RWPE2 (cell line): ENCODE results near the gene PTGR3.

Experiments used
- ATAC-seq: fragments of 200-7000 bp; cut with Tn5 transposase; 3 replicates; pipeline ENCODE4 v1.9.1; 2021; ENCODE audit warnings: low read depth
- DNase-seq: peaks from one replicate; pipeline ENCODE4 v3.0.0-alpha.2; 2020; ENCODE audit warnings: low spot score
- H3K27ac ChIP-seq: fragments of 450-650 bp; 2 replicates; pipeline ENCODE4 v1.5.1; 2017; ENCODE audit warnings: mild to moderate bottlenecking; ENCODE audit not compliant: poor library complexity, severe bottlenecking
- H3K27me3 ChIP-seq: fragments of 250-450 bp; sonication (Bioruptor Pico); 2 replicates; pipeline ENCODE4 v1.5.1; 2021; ENCODE audit warnings: mild to moderate bottlenecking, moderate library complexity; ENCODE audit not compliant: insufficient read depth, poor library complexity, severe bottlenecking
- H3K36me3 ChIP-seq: fragments of 250-450 bp; sonication (Bioruptor Pico); 2 replicates; pipeline ENCODE4 v1.5.1; 2020; ENCODE audit warnings: low read depth, mild to moderate bottlenecking, moderate library complexity
- H3K4me1 ChIP-seq: fragments of 250-450 bp; sonication (Bioruptor Pico); 2 replicates; pipeline ENCODE4 v1.5.1; 2021; ENCODE audit warnings: mild to moderate bottlenecking, moderate library complexity; ENCODE audit not compliant: insufficient read depth, poor library complexity, severe bottlenecking
- H3K4me3 ChIP-seq: fragments of 250-450 bp; sonication (Bioruptor Pico); 2 replicates; pipeline ENCODE4 v1.5.1; 2021; ENCODE audit warnings: mild to moderate bottlenecking, moderate library complexity; ENCODE audit not compliant: severe bottlenecking
- H3K9me3 ChIP-seq: fragments of 250-450 bp; sonication (Bioruptor Pico); 2 replicates; pipeline ENCODE4 v1.5.1; 2021; ENCODE audit warnings: mild to moderate bottlenecking, moderate library complexity; ENCODE audit not compliant: severe bottlenecking
- TF ChIP-seq, protein P1 (sequence below): fragments of 450-650 bp; IDR thresholded peaks from one replicate; pipeline ENCODE4 v1.5.1; 2017; ENCODE audit warnings: mild to moderate bottlenecking, moderate library complexity; ENCODE audit not compliant: poor library complexity, severe bottlenecking

The PTGR3 gene

DNA sequence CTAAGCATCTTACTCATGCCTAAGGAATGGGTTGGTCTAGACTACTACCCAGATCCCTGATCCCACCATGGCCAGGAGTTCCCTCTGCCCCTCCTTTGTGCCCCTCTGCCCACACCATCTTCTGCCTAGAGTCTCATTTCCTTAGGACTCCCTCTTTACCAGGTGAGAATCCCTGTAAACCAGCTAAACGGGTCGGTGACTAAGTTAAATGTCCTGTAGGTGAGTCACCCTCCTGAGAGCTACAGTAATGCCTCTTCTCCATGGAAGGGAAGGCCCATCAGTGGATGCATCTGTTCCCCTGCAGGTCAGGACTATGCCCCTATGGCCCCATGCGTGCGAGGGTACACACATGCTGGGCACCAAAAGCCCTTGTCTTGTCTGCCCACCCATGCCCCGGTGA is 25.4 kb downstream of the PTGR3 start:
- Histone ChIP-seq H3K36me3 (no peaks in the 10 kb centered on the region), H3K4me1 (peaks cover 12% of the 10 kb centered on the region), H3K9me3 (no peaks in the 10 kb centered on the region), H3K27me3 (no peaks in the 10 kb centered on the region), H3K4me3 (no peak overlapping the region), H3K27ac (no peak overlapping the region)
- TF ChIP-seq, protein P1, sequence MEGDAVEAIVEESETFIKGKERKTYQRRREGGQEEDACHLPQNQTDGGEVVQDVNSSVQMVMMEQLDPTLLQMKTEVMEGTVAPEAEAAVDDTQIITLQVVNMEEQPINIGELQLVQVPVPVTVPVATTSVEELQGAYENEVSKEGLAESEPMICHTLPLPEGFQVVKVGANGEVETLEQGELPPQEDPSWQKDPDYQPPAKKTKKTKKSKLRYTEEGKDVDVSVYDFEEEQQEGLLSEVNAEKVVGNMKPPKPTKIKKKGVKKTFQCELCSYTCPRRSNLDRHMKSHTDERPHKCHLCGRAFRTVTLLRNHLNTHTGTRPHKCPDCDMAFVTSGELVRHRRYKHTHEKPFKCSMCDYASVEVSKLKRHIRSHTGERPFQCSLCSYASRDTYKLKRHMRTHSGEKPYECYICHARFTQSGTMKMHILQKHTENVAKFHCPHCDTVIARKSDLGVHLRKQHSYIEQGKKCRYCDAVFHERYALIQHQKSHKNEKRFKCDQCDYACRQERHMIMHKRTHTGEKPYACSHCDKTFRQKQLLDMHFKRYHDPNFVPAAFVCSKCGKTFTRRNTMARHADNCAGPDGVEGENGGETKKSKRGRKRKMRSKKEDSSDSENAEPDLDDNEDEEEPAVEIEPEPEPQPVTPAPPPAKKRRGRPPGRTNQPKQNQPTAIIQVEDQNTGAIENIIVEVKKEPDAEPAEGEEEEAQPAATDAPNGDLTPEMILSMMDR: no peak
- ATAC-seq (peak; percentile 99), DNase-seq (no peak)

DNA sequence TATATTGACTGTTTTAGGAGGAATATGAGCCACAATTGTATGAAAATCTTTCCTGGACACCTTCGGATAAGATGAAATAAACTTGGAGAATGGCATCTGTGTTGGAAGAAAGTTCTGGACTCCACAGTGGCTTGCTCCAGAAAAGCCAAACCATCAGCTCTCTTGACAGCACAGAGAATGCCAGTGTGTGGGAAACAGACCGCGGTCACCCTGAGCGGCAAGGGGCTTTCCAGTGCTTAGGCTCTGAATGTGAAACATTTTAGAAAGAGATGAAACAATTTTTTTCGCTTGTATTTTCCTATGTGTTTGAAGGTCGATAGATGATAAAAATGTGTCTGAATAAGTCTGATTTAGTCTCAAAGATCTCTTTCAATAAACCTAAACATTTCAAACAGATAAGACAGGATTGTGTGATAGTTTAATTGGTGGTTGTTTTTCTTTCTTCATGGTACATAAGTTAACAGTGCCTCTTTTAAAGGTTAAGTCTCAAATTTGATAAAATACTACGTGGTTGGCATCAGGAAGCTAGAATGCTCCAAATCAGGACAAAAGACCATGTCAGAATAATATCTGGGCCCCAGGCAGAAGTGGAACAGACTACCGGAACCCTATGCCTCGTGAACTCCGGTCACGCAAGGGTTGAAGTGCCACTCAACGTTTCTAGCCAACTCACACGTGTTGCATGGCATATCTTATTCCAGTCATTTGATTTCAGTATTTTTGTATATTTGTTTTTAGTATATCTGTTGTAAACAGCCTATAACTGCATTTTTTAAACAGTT is 28.9 kb downstream of the PTGR3 start:
- Histone ChIP-seq H3K4me1 (peaks cover 12% of the 10 kb centered on the region), H3K27ac (no peak overlapping the region), H3K27me3 (no peaks in the 10 kb centered on the region), H3K36me3 (no peaks in the 10 kb centered on the region), H3K9me3 (no peaks in the 10 kb centered on the region), H3K4me3 (no peak overlapping the region)
- DNase-seq (no peak), ATAC-seq (no peak)
- TF ChIP-seq, protein P1: no peak

- no peak for ATAC-seq
- no peak overlapping the region for H3K4me3 ChIP-seq
- DNase-seq: no peak
- H3K27me3 ChIP-seq: no peaks in the 10 kb centered on the region
- TF ChIP-seq, protein P1: no peak
- H3K9me3 ChIP-seq: no peaks in the 10 kb centered on the region
- no peaks in the 10 kb centered on the region for H3K36me3 ChIP-seq
- H3K4me1 ChIP-seq: peaks cover 4% of the 10 kb centered on the region
- H3K27ac ChIP-seq: no peak overlapping the region
These were observed 30.6 kb downstream of the PTGR3 start for GRCh38 chr18:75178376-75178775.

GRCh38 chr18:75176849-75177248 is 32.1 kb downstream of the PTGR3 start:
- no peak overlapping the region for H3K27ac ChIP-seq
- DNase-seq (no peak), ATAC-seq (no peak)
- no peaks in the 10 kb centered on the region for H3K4me1 ChIP-seq
- no peaks in the 10 kb centered on the region for H3K36me3 ChIP-seq
- H3K4me3 ChIP-seq: no peak overlapping the region
- H3K9me3 ChIP-seq: no peaks in the 10 kb centered on the region
- no peaks in the 10 kb centered on the region for H3K27me3 ChIP-seq
- TF ChIP-seq, protein P1: no peak

DNA sequence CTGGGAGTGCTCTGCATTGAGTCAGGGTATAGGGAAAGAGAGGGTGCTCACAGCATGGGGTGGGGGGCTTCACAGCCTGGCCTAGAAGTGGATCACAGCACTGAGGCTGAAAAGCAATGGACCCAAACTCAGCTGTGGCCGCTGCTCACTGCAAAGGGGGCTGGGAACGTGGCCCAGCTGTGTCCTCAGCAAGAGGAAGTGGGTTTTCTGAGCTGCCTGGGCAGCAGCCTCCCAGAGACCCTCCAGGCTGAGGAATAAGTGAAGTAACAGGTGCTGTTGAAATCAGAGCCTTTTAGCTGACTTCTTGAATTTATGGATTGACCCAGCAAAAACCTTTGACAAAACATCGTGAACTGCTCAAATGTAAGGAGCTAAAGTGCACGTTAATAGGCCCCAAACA is 35.2 kb downstream of the PTGR3 start:
- H3K4me1 ChIP-seq: no peaks in the 10 kb centered on the region
- ATAC-seq (no peak), DNase-seq (no peak)
- no peak overlapping the region for H3K4me3 ChIP-seq
- no peaks in the 10 kb centered on the region for H3K36me3 ChIP-seq
- peaks cover 2% of the 10 kb centered on the region for H3K27me3 ChIP-seq
- TF ChIP-seq, protein P1: no peak
- H3K9me3 ChIP-seq: no peaks in the 10 kb centered on the region
- H3K27ac ChIP-seq: no peak overlapping the region
